Karpas-422 (cell line): ENCODE data around the gene SEC22C. TPM values are rescaled to one million over a fixed set of nuclear protein-coding genes. Genes with fewer than 3 reads are reported as not detected.

Source experiments
- DNase-seq: peaks from one replicate; pipeline ENCODE4 v3.0.0-alpha.2; 2015
- H2AFZ ChIP-seq: fragments of 200-600 bp; sonication (generic); 2 replicates; pipeline ENCODE4 v1.6.1; 2014; ENCODE audit warnings: antibody characterized with exemption, low read length, mixed read lengths
- H3K27ac ChIP-seq: fragments of 200-600 bp; sonication (generic); 2 replicates; pipeline ENCODE4 v1.5.1; 2014; ENCODE audit warnings: mild to moderate bottlenecking, low read length, moderate library complexity
- H3K27me3 ChIP-seq: fragments of 200-600 bp; sonication (generic); 2 replicates; pipeline ENCODE4 v1.6.1; 2014; ENCODE audit warnings: low read length, mixed read lengths
- H3K36me3 ChIP-seq: fragments of 200-600 bp; sonication (generic); 2 replicates; pipeline ENCODE4 v1.6.1; 2014; ENCODE audit warnings: low read length, mixed read lengths; ENCODE audit not compliant: insufficient read depth
- H3K4me1 ChIP-seq: fragments of 200-600 bp; sonication (generic); 2 replicates; pipeline ENCODE4 v1.6.1; 2014; ENCODE audit warnings: mild to moderate bottlenecking, low read length, mixed read lengths
- H3K4me2 ChIP-seq: fragments of 200-600 bp; sonication (generic); 2 replicates; pipeline ENCODE4 v1.6.1; 2014; ENCODE audit warnings: low read length, low read depth, mild to moderate bottlenecking; ENCODE audit not compliant: poor library complexity, severe bottlenecking
- H3K4me3 ChIP-seq: fragments of 200-600 bp; sonication (generic); 2 replicates; pipeline ENCODE4 v1.5.1; 2014; ENCODE audit warnings: mild to moderate bottlenecking, antibody characterized with exemption, low read length, mixed read lengths
- H3K79me2 ChIP-seq: fragments of 200-600 bp; sonication (generic); 2 replicates; pipeline ENCODE4 v1.6.1; 2014; ENCODE audit warnings: mild to moderate bottlenecking, low read length, mixed read lengths
- H3K9ac ChIP-seq: fragments of 200-600 bp; sonication (generic); 2 replicates; pipeline ENCODE4 v1.6.0; 2014; ENCODE audit warnings: low read length
- H3K9me2 ChIP-seq: fragments of 200-600 bp; sonication (generic), shearing (Covaris generic); replicated peaks from 2 replicates; pipeline ENCODE4 v1.6.0; 2014; ENCODE audit warnings: mild to moderate bottlenecking, low read length, moderate library complexity; ENCODE audit not compliant: insufficient read depth
- H3K9me3 ChIP-seq: fragments of 300-700, 200-600 bp; sonication (generic); 2 replicates; pipeline ENCODE4 v1.6.1; 2014; ENCODE audit warnings: low read length, mixed read lengths
- H4K20me1 ChIP-seq: fragments of 200-600 bp; sonication (generic); 2 replicates; pipeline ENCODE4 v1.6.1; 2014; ENCODE audit warnings: mild to moderate bottlenecking, antibody characterized with exemption, low read length, low read depth; ENCODE audit not compliant: insufficient read depth
- total RNA-seq: library from RNA; depleted of rRNA; stranded (reverse); fragments of >200 nt; shearing (Covaris generic); gene quantifications from 2 replicates; pipeline ENCODE4 v1.2.3, GENCODE V29; 2014; ENCODE audit warnings: low replicate concordance

Gene SEC22C
- total RNA-seq, 1 experiment from 2014 or later: 49.8 TPM

GRCh38 chr3:42550250-42550649 is 31.5 kb downstream of the SEC22C start:
- Histone ChIP-seq H3K9ac (no peak overlapping the region), H3K27ac (no peak overlapping the region), H3K4me2 (no peak overlapping the region), H4K20me1 (no peaks in the 10 kb centered on the region), H3K79me2 (no peaks in the 10 kb centered on the region), H2AFZ (no peak overlapping the region), H3K4me1 (no peaks in the 10 kb centered on the region), H3K9me3 (no peaks in the 10 kb centered on the region), H3K4me3 (no peak overlapping the region), H3K9me2 (no peaks in the 10 kb centered on the region), H3K36me3 (peaks cover 22% of the 10 kb centered on the region), H3K27me3 (no peaks in the 10 kb centered on the region)
- no peak for DNase-seq

- Histone ChIP-seq H3K9ac (no peak overlapping the region), H3K27ac (no peak overlapping the region), H3K4me3 (no peak overlapping the region), H3K27me3 (no peaks in the 10 kb centered on the region), H3K4me2 (no peak overlapping the region), H4K20me1 (no peaks in the 10 kb centered on the region), H3K79me2 (no peaks in the 10 kb centered on the region), H3K9me3 (no peaks in the 10 kb centered on the region), H2AFZ (no peak overlapping the region), H3K9me2 (no peaks in the 10 kb centered on the region), H3K36me3 (peaks cover 22% of the 10 kb centered on the region), H3K4me1 (no peaks in the 10 kb centered on the region)
- no peak for DNase-seq
These were observed 32.6 kb downstream of the SEC22C start for GRCh38 chr3:42549131-42549530.

- peak; percentile 79 for DNase-seq
- Histone ChIP-seq H3K4me3 (no peak overlapping the region), H3K79me2 (no peaks in the 10 kb centered on the region), H3K27ac (no peak overlapping the region), H3K36me3 (peaks cover 13% of the 10 kb centered on the region), H3K9me3 (no peaks in the 10 kb centered on the region), H2AFZ (no peak overlapping the region), H3K9ac (no peak overlapping the region), H3K4me1 (no peaks in the 10 kb centered on the region), H3K9me2 (no peaks in the 10 kb centered on the region), H3K4me2 (no peak overlapping the region), H3K27me3 (no peaks in the 10 kb centered on the region), H4K20me1 (no peaks in the 10 kb centered on the region)
These were observed 34.3 kb downstream of the SEC22C start for GRCh38 chr3:42547401-42547945.

- Histone ChIP-seq H3K4me2 (no peak overlapping the region), H3K4me1 (no peaks in the 10 kb centered on the region), H2AFZ (no peak overlapping the region), H3K9ac (no peak overlapping the region), H4K20me1 (0 out of 2 replicates have a peak, but pooled peaks cover 2% of the 10 kb centered on the region), H3K9me2 (no peaks in the 10 kb centered on the region), H3K4me3 (no peak overlapping the region), H3K27me3 (no peaks in the 10 kb centered on the region), H3K9me3 (no peaks in the 10 kb centered on the region), H3K79me2 (no peaks in the 10 kb centered on the region), H3K27ac (no peak overlapping the region), H3K36me3 (peaks cover 7% of the 10 kb centered on the region; the same call in 1 of the 2 replicates)
- DNase-seq: no peak
These were observed 35.0 kb downstream of the SEC22C start for GRCh38 chr3:42546691-42547213.

- Histone ChIP-seq H3K9me3 (no peaks in the 10 kb centered on the region), H3K79me2 (no peaks in the 10 kb centered on the region), H3K27me3 (no peaks in the 10 kb centered on the region), H3K4me1 (no peaks in the 10 kb centered on the region), H3K36me3 (no peaks in the 10 kb centered on the region), H3K4me2 (no peak overlapping the region), H2AFZ (no peak overlapping the region), H3K4me3 (no peak overlapping the region), H4K20me1 (peaks cover 4% of the 10 kb centered on the region; the same call in 1 of the 2 replicates), H3K27ac (no peak overlapping the region), H3K9ac (no peak overlapping the region), H3K9me2 (no peaks in the 10 kb centered on the region)
- DNase-seq: no peak
These were observed 36.4 kb downstream of the SEC22C start for GRCh38 chr3:42545284-42545900.

GRCh38 chr3:42544492-42545283 is 37.1 kb downstream of the SEC22C start:
- peaks cover 6% of the 10 kb centered on the region; the same call in 1 of the 2 replicates for H4K20me1 ChIP-seq
- H3K79me2 ChIP-seq: no peaks in the 10 kb centered on the region
- H3K27ac ChIP-seq: no peak overlapping the region
- H3K4me3 ChIP-seq: no peak overlapping the region
- H3K9me3 ChIP-seq: no peaks in the 10 kb centered on the region
- no peaks in the 10 kb centered on the region for H3K4me1 ChIP-seq
- H3K9ac ChIP-seq: no peak overlapping the region
- no peaks in the 10 kb centered on the region for H3K9me2 ChIP-seq
- H3K36me3 ChIP-seq: no peaks in the 10 kb centered on the region
- no peaks in the 10 kb centered on the region for H3K27me3 ChIP-seq
- DNase-seq: no peak
- no peak overlapping the region for H2AFZ ChIP-seq
- H3K4me2 ChIP-seq: no peak overlapping the region

GRCh38 chr3:42541079-42541478 is 40.7 kb downstream of the SEC22C start:
- H3K9me3 ChIP-seq: no peaks in the 10 kb centered on the region
- H3K4me2 ChIP-seq: no peak overlapping the region
- H3K27me3 ChIP-seq: no peaks in the 10 kb centered on the region
- no peak for DNase-seq
- no peak overlapping the region for H2AFZ ChIP-seq
- no peaks in the 10 kb centered on the region for H3K36me3 ChIP-seq
- H3K79me2 ChIP-seq: no peaks in the 10 kb centered on the region
- H3K9me2 ChIP-seq: no peaks in the 10 kb centered on the region
- no peak overlapping the region for H3K9ac ChIP-seq
- H3K27ac ChIP-seq: no peak overlapping the region
- no peak overlapping the region for H3K4me3 ChIP-seq
- peaks cover 6% of the 10 kb centered on the region; the same call in 1 of the 2 replicates for H4K20me1 ChIP-seq
- H3K4me1 ChIP-seq: no peaks in the 10 kb centered on the region
